HepG2 (cell line): ENCODE results near the gene SERTAD2. TPM values are rescaled to one million over a fixed set of nuclear protein-coding genes. Genes with fewer than 3 reads are reported as not detected.

Experiments used
- ATAC-seq: fragments of 200-7000 bp; cut with Tn5 transposase; 3 replicates; pipeline ENCODE4 v1.9.1; 2020; ENCODE audit warnings: mild to moderate bottlenecking, moderate library complexity
- BruUV-seq: library from RNA; stranded (reverse); fragments of 400-500 nt; replicated peaks from 2 replicates; lab custom pipeline; 2021; lab: Mats Ljungman, UMichigan
- CTCF ChIA-PET: fragments of 300-600 bp; formaldehyde crosslinking; extraction: SDS; loops from one replicate; lab custom pipeline; 2021; ENCODE audit warnings: low total read pairs, inconsistent platforms, low intra/inter-chr PET ratio; lab: Yijun Ruan, JAX
- POLR2A ChIA-PET: fragments of 350-600 bp; sonication (Branson Sonifier 250); formaldehyde crosslinking; loops from one replicate; lab custom pipeline; 2020; ENCODE audit warnings: antibody characterized with exemption, inconsistent platforms; lab: Yijun Ruan, JAX
- DNase-seq: peaks from one replicate; pipeline ENCODE4 v3.0.0-alpha.2; 2015; ENCODE audit warnings: low spot score
- FAIRE-seq: peaks from 3 replicates; lab custom pipeline; 2011; peaks lifted over from hg19 to GRCh38; lab: Jason Lieb, UNC
- H2AFZ ChIP-seq: one replicate; pipeline ENCODE4 v1.6.1; 2011; ENCODE audit warnings: low read length, inconsistent platforms
- H3K27ac ChIP-seq: fragments of 300-600 bp; 3 replicates; pipeline ENCODE4 v1.8.0; 2011; ENCODE audit warnings: mixed run types, mild to moderate bottlenecking, mixed read lengths, low read length, inconsistent platforms; ENCODE audit not compliant: insufficient read depth; ENCODE audit errors: extremely low read length
- H3K27me3 ChIP-seq, 2 experiments: fragments of 200-600 bp in 1 of 2; 2 replicates in 1 of 2; 3 replicates in 1 of 2; pipeline versions ENCODE4 v1.6.0 to v1.8.0; 2011; ENCODE audit warnings: low read length in 2 of 2, mild to moderate bottlenecking in 2 of 2, moderate library complexity in 2 of 2, inconsistent platforms in 1 of 2; ENCODE audit not compliant: insufficient read depth in 2 of 2, control insufficient read depth in 1 of 2
- H3K36me3 ChIP-seq, 2 experiments: fragments of 200-600 bp in 1 of 2; replicated peaks in 1 of 2; 2 replicates in 1 of 2; 3 replicates in 1 of 2; pipeline versions ENCODE4 v1.5.1 to v1.8.0; 2011; ENCODE audit warnings: low read length in 2 of 2, inconsistent platforms in 1 of 2; ENCODE audit not compliant: insufficient read depth in 2 of 2, control insufficient read depth in 1 of 2
- H3K4me1 ChIP-seq: 2 replicates; pipeline ENCODE4 v1.5.1; 2012; ENCODE audit warnings: low read length, inconsistent platforms; ENCODE audit not compliant: insufficient read depth
- H3K4me2 ChIP-seq: 2 replicates; pipeline ENCODE4 v1.6.0; 2011; ENCODE audit warnings: low read depth, low read length, inconsistent platforms
- H3K4me3 ChIP-seq, 3 experiments: fragments of 200-600 bp in 1 of 3; sonication (generic), shearing (Covaris generic) in 1 of 3; replicated peaks in 1 of 3; 2 replicates each; pipeline ENCODE4 v1.5.1; 2011 to 2016; ENCODE audit warnings: low read length in 3 of 3, inconsistent platforms in 2 of 3, low read depth in 2 of 3, mild to moderate bottlenecking in 2 of 3, control low read depth in 1 of 3, mixed read lengths in 1 of 3; ENCODE audit not compliant: insufficient read depth in 1 of 3
- H3K79me2 ChIP-seq: one replicate; pipeline ENCODE4 v1.6.1; 2011; ENCODE audit warnings: low read length, inconsistent platforms; ENCODE audit not compliant: insufficient read depth
- H3K9ac ChIP-seq: 2 replicates; pipeline ENCODE4 v1.6.0; 2011; ENCODE audit warnings: mild to moderate bottlenecking, low read depth, low read length, inconsistent platforms; ENCODE audit not compliant: insufficient read depth
- H3K9me3 ChIP-seq: 2 replicates; pipeline ENCODE4 v1.5.1; 2012; ENCODE audit warnings: mild to moderate bottlenecking, low read length
- H4K20me1 ChIP-seq: 2 replicates; pipeline ENCODE4 v1.6.0; 2011; ENCODE audit warnings: inconsistent platforms, mild to moderate bottlenecking, low read length, moderate library complexity; ENCODE audit not compliant: insufficient read depth
- ADNP ChIP-seq: sonication (generic); formaldehyde crosslinking; IDR thresholded peaks from 2 replicates; pipeline ENCODE4 v1.4.0; 2020; ENCODE audit warnings: missing genetic modification reagents
- KDM1A ChIP-seq: IDR thresholded peaks from 2 replicates; pipeline ENCODE4 v1.6.1; 2016; ENCODE audit warnings: missing compliant biosample characterization
- POLR2A ChIP-seq, 2 experiments: IDR thresholded peaks; 2 replicates each; pipeline ENCODE4 v1.6.1; 2011; ENCODE audit warnings: low read depth in 2 of 2, low read length in 2 of 2, mild to moderate bottlenecking in 1 of 2, moderate library complexity in 1 of 2; ENCODE audit not compliant: insufficient read depth in 1 of 2
- ZFP36 ChIP-seq: fragments of 150-350 bp; IDR thresholded peaks from 2 replicates; pipeline ENCODE4 v1.6.1; 2018; ENCODE audit warnings: borderline replicate concordance, low read length, low read depth; ENCODE audit not compliant: partially characterized antibody
- ZMYM3 ChIP-seq: sonication (generic); formaldehyde crosslinking; IDR thresholded peaks from 2 replicates; pipeline ENCODE4 v1.5.1; 2020; ENCODE audit warnings: mild to moderate bottlenecking, missing genetic modification reagents
- ZNF3 ChIP-seq: IDR thresholded peaks from 2 replicates; pipeline ENCODE4 v1.7.0; 2017; ENCODE audit warnings: inconsistent platforms
- ZNF615 ChIP-seq: sonication (generic); formaldehyde crosslinking; IDR thresholded peaks from 2 replicates; pipeline ENCODE4 v1.5.0; 2020; ENCODE audit warnings: mild to moderate bottlenecking, missing genetic modification reagents, borderline replicate concordance
- ZNF768 ChIP-seq: sonication (generic); formaldehyde crosslinking; IDR thresholded peaks from 2 replicates; pipeline ENCODE4 v1.4.0; 2020; ENCODE audit warnings: missing genetic modification reagents
- WGBS: methylation state at CpG from one replicate; pipeline ENCODE4 v1.1.6; 2017; ENCODE audit warnings: low lambda C conversion rate; 5-methylcytosine and 5-hydroxymethylcytosine counted together
- in situ Hi-C: cut with HindIII; loops from 2 replicates; pipeline ENCODE4 v1.10.0; 2017; ENCODE audit warnings: low pct_unique_long_range_greater_than_20kb; ENCODE audit not compliant: extremely low pct_ligation_motif_present
- intact Hi-C: fragments of 100-400 bp; cut with micrococcal nuclease; formaldehyde crosslinking; loops from one replicate; pipeline ENCODE4 v1.10.0; 2022; ENCODE audit not compliant: unreplicated experiment
- polyA plus RNA-seq, 8 experiments: library from polyadenylated mRNA; depleted of rRNA in 3 of 8; stranded (reverse) in 7 of 8; unstranded in 1 of 8; fragments of >200 nt; fragmentation: Illumina TruSeq in 4 of 8; extraction: Trizol in 4 of 8; gene quantifications; 2 replicates each; pipeline versions ENCODE4 v1.2.1 to v1.2.3, GENCODE V29; 2011 to 2016; ENCODE audit warnings: low read depth in 4 of 8, missing spikeins in 1 of 8, mixed read lengths in 1 of 8; ENCODE audit not compliant: insufficient read depth in 1 of 8
- total RNA-seq, 5 experiments: library from RNA; depleted of rRNA; stranded (reverse); fragments of >200 nt; fragmentation: Illumina TruSeq; extraction: Trizol; gene quantifications; 2 replicates each; pipeline ENCODE4 v1.2.3, GENCODE V29; 2016; ENCODE audit warnings: low read depth in 1 of 5
- TF ChIP-seq, protein P1 (sequence below): sonication (generic); formaldehyde crosslinking; IDR thresholded peaks from 2 replicates; pipeline ENCODE4 v1.9.0; 2021; ENCODE audit warnings: mild to moderate bottlenecking, missing genetic modification reagents

SERTAD2 gene
- total and polyA plus RNA-seq, 2 of the 13 experiments (the other 11 are each of a cell fraction or from before 2014, with no cell fraction given) = 6.7 to 22.6 TPM

DNA sequence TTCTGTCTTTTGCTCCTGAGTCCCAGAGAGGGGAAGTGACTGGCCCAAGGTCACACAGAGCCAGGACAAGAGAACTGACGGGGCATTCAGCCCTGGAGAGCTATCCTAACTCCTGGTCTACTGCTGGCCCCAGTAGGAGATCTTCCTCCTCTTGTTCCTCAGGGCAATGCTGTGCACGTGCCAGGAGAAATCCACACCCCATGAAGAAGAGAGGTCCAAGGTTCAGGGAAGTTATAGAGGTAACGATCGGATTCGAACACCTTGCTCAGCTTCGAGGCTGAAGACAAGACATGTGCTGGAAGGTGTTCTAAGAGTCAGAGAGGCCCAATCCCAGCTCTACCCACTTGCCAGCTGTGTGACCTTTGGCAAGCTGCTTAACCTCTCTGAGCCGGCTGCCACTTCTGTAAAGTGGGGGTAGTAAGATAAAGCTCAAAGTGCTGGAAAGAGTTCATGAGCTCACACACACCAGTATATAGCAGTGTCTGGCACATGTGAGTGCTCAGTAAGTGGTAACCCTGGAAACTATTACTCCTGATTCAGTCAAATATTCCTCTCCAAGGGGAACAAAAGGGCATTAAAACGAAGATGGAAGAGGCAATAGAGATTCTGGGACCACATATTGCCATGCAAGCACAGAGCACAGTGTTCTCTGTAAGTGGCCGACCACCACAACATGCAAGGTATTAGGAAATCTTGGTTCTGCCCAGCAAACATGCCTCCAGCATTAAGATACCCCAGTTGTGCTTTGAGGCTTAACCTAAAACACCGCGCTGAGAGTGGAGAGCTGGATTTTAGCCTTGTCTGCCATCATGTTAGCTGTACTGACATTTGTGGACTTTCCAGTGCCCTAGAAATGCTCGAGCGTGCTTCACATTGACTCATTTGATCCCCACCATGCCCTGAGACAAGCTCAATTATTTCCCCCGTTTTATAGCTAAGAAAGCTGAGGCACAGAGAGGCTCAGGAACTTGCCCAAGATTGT lies 25.6 kb downstream of the SERTAD2 start:
- Histone ChIP-seq H4K20me1 (peaks cover 26% of the 10 kb centered on the region), H2AFZ (no peak overlapping the region), H3K36me3 (peaks cover 7 to 19% of the 10 kb centered on the region in 2 experiments), H3K4me1 (peaks cover 31% of the 10 kb centered on the region), H3K4me2 (no peak overlapping the region), H3K27me3 (no peaks in the 10 kb centered on the region; a peak in 2 of 5 replicates), H3K9ac (no peak overlapping the region), H3K27ac (no peak overlapping the region), H3K79me2 (peaks cover 4% of the 10 kb centered on the region), H3K4me3 (no peak overlapping the region), H3K9me3 (no peaks in the 10 kb centered on the region)
- no TSS peak for BruUV-seq
- ChIA-PET CTCF (no interaction called here), POLR2A (interaction anchor here (1.0 to 3.7 kb wide), 2 partner anchors 26 to 123 kb away, joined by 3 to 15 read pairs; partner anchors contain the start of gene SERTAD2)
- 0 out of 2 replicates have a peak, but pooled peaks have one; percentile 58 for TF ChIP-seq KDM1A (CRISPR knock-in tag)
- peak; percentile 76 for TF ChIP-seq ADNP (CRISPR knock-in tag)
- peak; percentile 99 for TF ChIP-seq ZNF768 (CRISPR knock-in tag)
- TF ChIP-seq ZMYM3 (CRISPR knock-in tag) = peak; percentile 86
- TF ChIP-seq ZNF615 (CRISPR knock-in tag) = no peak
- peak; percentile 75 for TF ChIP-seq ZFP36
- no peak for TF ChIP-seq ZNF3 (CRISPR knock-in tag)
- TF ChIP-seq POLR2A (IDR thresholded peaks at IDR 0.05; ENCODE audit: insufficient read depth in 1 of 2, low read depth in 2 of 2, low read length in 2 of 2) = 0 out of 4 replicates have a peak, but pooled peaks of 1 of the 2 experiments have one; percentile 11
- TF ChIP-seq, protein P1, sequence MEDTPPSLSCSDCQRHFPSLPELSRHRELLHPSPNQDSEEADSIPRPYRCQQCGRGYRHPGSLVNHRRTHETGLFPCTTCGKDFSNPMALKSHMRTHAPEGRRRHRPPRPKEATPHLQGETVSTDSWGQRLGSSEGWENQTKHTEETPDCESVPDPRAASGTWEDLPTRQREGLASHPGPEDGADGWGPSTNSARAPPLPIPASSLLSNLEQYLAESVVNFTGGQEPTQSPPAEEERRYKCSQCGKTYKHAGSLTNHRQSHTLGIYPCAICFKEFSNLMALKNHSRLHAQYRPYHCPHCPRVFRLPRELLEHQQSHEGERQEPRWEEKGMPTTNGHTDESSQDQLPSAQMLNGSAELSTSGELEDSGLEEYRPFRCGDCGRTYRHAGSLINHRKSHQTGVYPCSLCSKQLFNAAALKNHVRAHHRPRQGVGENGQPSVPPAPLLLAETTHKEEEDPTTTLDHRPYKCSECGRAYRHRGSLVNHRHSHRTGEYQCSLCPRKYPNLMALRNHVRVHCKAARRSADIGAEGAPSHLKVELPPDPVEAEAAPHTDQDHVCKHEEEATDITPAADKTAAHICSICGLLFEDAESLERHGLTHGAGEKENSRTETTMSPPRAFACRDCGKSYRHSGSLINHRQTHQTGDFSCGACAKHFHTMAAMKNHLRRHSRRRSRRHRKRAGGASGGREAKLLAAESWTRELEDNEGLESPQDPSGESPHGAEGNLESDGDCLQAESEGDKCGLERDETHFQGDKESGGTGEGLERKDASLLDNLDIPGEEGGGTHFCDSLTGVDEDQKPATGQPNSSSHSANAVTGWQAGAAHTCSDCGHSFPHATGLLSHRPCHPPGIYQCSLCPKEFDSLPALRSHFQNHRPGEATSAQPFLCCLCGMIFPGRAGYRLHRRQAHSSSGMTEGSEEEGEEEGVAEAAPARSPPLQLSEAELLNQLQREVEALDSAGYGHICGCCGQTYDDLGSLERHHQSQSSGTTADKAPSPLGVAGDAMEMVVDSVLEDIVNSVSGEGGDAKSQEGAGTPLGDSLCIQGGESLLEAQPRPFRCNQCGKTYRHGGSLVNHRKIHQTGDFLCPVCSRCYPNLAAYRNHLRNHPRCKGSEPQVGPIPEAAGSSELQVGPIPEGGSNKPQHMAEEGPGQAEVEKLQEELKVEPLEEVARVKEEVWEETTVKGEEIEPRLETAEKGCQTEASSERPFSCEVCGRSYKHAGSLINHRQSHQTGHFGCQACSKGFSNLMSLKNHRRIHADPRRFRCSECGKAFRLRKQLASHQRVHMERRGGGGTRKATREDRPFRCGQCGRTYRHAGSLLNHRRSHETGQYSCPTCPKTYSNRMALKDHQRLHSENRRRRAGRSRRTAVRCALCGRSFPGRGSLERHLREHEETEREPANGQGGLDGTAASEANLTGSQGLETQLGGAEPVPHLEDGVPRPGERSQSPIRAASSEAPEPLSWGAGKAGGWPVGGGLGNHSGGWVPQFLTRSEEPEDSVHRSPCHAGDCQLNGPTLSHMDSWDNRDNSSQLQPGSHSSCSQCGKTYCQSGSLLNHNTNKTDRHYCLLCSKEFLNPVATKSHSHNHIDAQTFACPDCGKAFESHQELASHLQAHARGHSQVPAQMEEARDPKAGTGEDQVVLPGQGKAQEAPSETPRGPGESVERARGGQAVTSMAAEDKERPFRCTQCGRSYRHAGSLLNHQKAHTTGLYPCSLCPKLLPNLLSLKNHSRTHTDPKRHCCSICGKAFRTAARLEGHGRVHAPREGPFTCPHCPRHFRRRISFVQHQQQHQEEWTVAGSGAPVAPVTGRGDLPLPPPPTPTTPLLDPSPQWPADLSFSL (CRISPR knock-in tag) = no peak
- in situ Hi-C loops = no loop called here
- intact Hi-C loops = no loop called here
- no peak for DNase-seq
- FAIRE-seq = no peak
- WGBS = 80% methylated on average over 14 of the region's 14 CpGs
- ATAC-seq = no peak
